ENCODE measurements around the gene AKR1C8.

The AKR1C8 gene

DNA sequence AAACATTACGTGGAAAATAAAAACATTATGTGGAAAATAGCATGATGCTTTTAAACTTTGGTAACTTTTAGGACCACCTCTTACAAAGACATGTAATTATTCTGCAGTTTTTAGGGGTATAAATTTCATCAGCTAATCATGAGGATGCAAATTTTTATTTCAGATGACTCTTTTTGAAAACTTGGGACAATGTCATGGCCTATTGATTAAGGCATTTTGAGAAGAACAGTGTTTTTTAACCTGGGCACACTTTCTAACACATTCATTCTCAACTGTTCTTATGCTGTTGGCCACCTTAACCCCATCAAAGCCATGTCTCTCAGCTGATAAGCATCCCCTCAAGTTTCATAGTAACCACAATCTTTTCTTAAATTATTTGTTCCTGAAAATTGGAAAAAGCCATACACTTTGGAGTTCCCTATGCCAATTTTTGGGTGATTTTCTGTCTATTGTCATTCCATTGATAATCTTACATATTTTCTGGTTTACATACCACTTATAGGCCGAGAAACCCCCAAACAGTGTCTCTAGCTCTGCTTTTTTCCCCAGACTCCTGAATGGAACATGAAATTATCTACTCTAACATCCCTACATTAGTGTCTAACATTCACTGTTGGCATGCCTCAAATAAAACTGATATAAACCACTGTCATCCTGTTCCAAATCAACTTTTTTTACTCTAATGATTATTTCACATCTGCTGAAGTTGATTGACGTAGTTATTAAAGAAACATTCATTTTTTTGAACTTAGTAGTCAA lies 76.1 kb downstream of the AKR1C8 start:
- no peak for DNase-seq

GRCh38 chr10:5107860-5108526 lies 77.0 kb downstream of the AKR1C8 start:
- no peak for DNase-seq

GRCh38 chr10:5106553-5106952 lies 78.4 kb downstream of the AKR1C8 start:
- no peak for DNase-seq

DNA sequence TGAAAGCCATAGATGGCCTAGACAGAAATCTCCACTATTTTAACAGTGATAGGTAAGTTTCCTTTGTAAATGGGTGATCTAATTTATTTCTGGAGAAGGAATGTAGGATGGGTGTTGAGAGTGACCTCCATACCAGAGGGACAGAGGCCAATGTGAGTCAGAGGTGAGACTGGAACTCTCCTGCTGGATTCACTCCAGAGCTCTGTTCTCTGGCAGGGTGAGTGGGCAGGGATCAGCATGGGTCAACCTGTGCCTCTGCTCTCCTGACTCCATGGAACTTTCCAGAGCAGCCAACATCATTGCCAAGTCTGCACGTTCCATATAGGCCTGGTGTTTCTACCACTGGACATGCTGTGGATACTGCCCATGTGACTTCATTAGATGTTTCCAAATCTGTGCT lies 79.3 kb downstream of the AKR1C8 start:
- DNase-seq = no peak

Measured in anterior cingulate cortex (tissue), 58 donors.